HG03066 (cell line): ENCODE data around the gene PADI4.

Source experiments
- ATAC-seq: cut with Tn5 transposase; IDR thresholded peaks from one replicate; pipeline ENCODE4 v1.9.1; 2021; ENCODE audit warnings: low read depth; ENCODE audit not compliant: unreplicated experiment

The PADI4 gene

GRCh38 chr1:17280894-17281293 is 27.1 kb upstream of the PADI4 start:
- no peak for ATAC-seq

- ATAC-seq: no peak
Observed at GRCh38 chr1:17281775-17282181, 26.2 kb upstream of the PADI4 start.

GRCh38 chr1:17282836-17283235 is 25.2 kb upstream of the PADI4 start:
- ATAC-seq: no peak

GRCh38 chr1:17286646-17287045 is 21.4 kb upstream of the PADI4 start:
- ATAC-seq: no peak

- ATAC-seq: no peak
Observed at GRCh38 chr1:17287130-17287776, 20.7 kb upstream of the PADI4 start.

GRCh38 chr1:17289721-17290120 is 18.3 kb upstream of the PADI4 start:
- no peak for ATAC-seq

- no peak for ATAC-seq
Observed at GRCh38 chr1:17290553-17290952, 17.4 kb upstream of the PADI4 start.

GRCh38 chr1:17292299-17293160 is 15.5 kb upstream of the PADI4 start:
- no peak for ATAC-seq

- ATAC-seq: no peak
Observed at GRCh38 chr1:17293681-17294425, 14.1 kb upstream of the PADI4 start.

- no peak for ATAC-seq
Observed at GRCh38 chr1:17295292-17295691, 12.7 kb upstream of the PADI4 start.

GRCh38 chr1:17296086-17296485 is 11.9 kb upstream of the PADI4 start:
- ATAC-seq: no peak

GRCh38 chr1:17297991-17298390 is 10.0 kb upstream of the PADI4 start:
- ATAC-seq: no peak

- no peak for ATAC-seq
Observed at GRCh38 chr1:17301767-17302166, 6.2 kb upstream of the PADI4 start.

GRCh38 chr1:17304151-17304825 is 3.7 kb upstream of the PADI4 start:
- no peak for ATAC-seq

- ATAC-seq: no peak
Observed at GRCh38 chr1:17304826-17305175, 3.2 kb upstream of the PADI4 start.

GRCh38 chr1:17305576-17306095 is 2.4 kb upstream of the PADI4 start:
- ATAC-seq: no peak

GRCh38 chr1:17306407-17306806 is 1.6 kb upstream of the PADI4 start:
- no peak for ATAC-seq

GRCh38 chr1:17306921-17307320 is 1.1 kb upstream of the PADI4 start:
- no peak for ATAC-seq

- no peak for ATAC-seq
Observed at GRCh38 chr1:17307329-17307728, 668 bp upstream of the PADI4 start.

- ATAC-seq: no peak
Observed at GRCh38 chr1:17308593-17308992, 596 bp downstream of the PADI4 start.
